ENCODE results near the gene NTM.

- TF ChIP-seq POLR2A (IDR thresholded peaks at IDR 0.05): no peak
- TF ChIP-seq, protein P1, sequence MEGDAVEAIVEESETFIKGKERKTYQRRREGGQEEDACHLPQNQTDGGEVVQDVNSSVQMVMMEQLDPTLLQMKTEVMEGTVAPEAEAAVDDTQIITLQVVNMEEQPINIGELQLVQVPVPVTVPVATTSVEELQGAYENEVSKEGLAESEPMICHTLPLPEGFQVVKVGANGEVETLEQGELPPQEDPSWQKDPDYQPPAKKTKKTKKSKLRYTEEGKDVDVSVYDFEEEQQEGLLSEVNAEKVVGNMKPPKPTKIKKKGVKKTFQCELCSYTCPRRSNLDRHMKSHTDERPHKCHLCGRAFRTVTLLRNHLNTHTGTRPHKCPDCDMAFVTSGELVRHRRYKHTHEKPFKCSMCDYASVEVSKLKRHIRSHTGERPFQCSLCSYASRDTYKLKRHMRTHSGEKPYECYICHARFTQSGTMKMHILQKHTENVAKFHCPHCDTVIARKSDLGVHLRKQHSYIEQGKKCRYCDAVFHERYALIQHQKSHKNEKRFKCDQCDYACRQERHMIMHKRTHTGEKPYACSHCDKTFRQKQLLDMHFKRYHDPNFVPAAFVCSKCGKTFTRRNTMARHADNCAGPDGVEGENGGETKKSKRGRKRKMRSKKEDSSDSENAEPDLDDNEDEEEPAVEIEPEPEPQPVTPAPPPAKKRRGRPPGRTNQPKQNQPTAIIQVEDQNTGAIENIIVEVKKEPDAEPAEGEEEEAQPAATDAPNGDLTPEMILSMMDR (IDR thresholded peaks at IDR 0.05): no peak
Measured at GRCh38 chr11:132346558-132347148, 976.2 kb downstream of the NTM start.
